GM23338 (cell line): ENCODE data around the gene GPR55. TPM values are rescaled to one million over a fixed set of nuclear protein-coding genes. Genes with fewer than 3 reads are reported as not detected.

Source experiments
- ATAC-seq: fragments of 200-7000 bp; cut with Tn5 transposase; 3 replicates; pipeline ENCODE4 v1.9.1; 2020
- DNase-seq: peaks from one replicate; pipeline ENCODE4 v3.0.0-alpha.2; 2015; ENCODE audit warnings: low spot score
- H2AFZ ChIP-seq: fragments of 200-600 bp; sonication (generic); 2 replicates; pipeline ENCODE4 v1.8.0; 2016; ENCODE audit warnings: antibody characterized with exemption, mild to moderate bottlenecking, moderate library complexity
- H3F3A ChIP-seq: fragments of 200-600 bp; sonication (generic); replicated peaks from 2 replicates; pipeline ENCODE4 v1.8.0; 2017; ENCODE audit warnings: antibody characterized with exemption, mixed run types, low read depth
- H3K27ac ChIP-seq: fragments of 200-600 bp; sonication (generic); 2 replicates; pipeline ENCODE4 v1.6.1; 2016; ENCODE audit warnings: low read depth
- H3K27me3 ChIP-seq: fragments of 200-600 bp; sonication (generic); 2 replicates; pipeline ENCODE4 v1.8.0; 2016; ENCODE audit warnings: mild to moderate bottlenecking, mixed run types, moderate library complexity; ENCODE audit not compliant: insufficient read depth
- H3K36me3 ChIP-seq: fragments of 200-600 bp; sonication (generic); 2 replicates; pipeline ENCODE4 v1.8.0; 2016; ENCODE audit warnings: mild to moderate bottlenecking; ENCODE audit not compliant: insufficient read depth
- H3K4me1 ChIP-seq: fragments of 200-600 bp; sonication (generic); 2 replicates; pipeline ENCODE4 v1.8.0; 2016; ENCODE audit warnings: mild to moderate bottlenecking, moderate library complexity; ENCODE audit not compliant: insufficient read depth
- H3K4me2 ChIP-seq: fragments of 200-600 bp; sonication (generic); 2 replicates; pipeline ENCODE4 v1.7.1; 2017; ENCODE audit warnings: mixed run types
- H3K4me3 ChIP-seq: fragments of 200-600 bp; sonication (generic); 2 replicates; pipeline ENCODE4 v1.6.1; 2016; ENCODE audit warnings: mixed run types
- H3K79me2 ChIP-seq: fragments of 200-600 bp; sonication (generic); replicated peaks from 2 replicates; pipeline ENCODE4 v1.8.0; 2017; ENCODE audit warnings: mild to moderate bottlenecking; ENCODE audit not compliant: insufficient read depth
- H3K9me2 ChIP-seq: fragments of 200-600 bp; sonication (generic); 2 replicates; pipeline ENCODE4 v1.8.0; 2017; ENCODE audit not compliant: insufficient read depth
- H4K20me1 ChIP-seq: fragments of 200-600 bp; sonication (generic); replicated peaks from 2 replicates; pipeline ENCODE4 v1.8.0; 2017; ENCODE audit warnings: mild to moderate bottlenecking; ENCODE audit not compliant: insufficient read depth
- H3K27ac Mint-ChIP-seq: 2 replicates; pipeline ENCODE4 v1.8.0; 2020; ENCODE audit warnings: inconsistent platforms, mild to moderate bottlenecking, moderate library complexity, mixed read lengths
- H3K27me3 Mint-ChIP-seq: 3 replicates; pipeline ENCODE4 v1.8.0; 2022; ENCODE audit warnings: low read depth, mild to moderate bottlenecking, moderate library complexity, mixed read lengths, inconsistent platforms; ENCODE audit not compliant: insufficient read depth, poor library complexity
- H3K36me3 Mint-ChIP-seq: 3 replicates; pipeline ENCODE4 v1.8.0; 2021; ENCODE audit warnings: low read depth, mild to moderate bottlenecking, inconsistent platforms, moderate library complexity, mixed read lengths
- H3K4me1 Mint-ChIP-seq: 3 replicates; pipeline ENCODE4 v1.8.0; 2020; ENCODE audit warnings: mild to moderate bottlenecking, inconsistent platforms, mixed read lengths
- H3K4me3 Mint-ChIP-seq: 3 replicates; pipeline ENCODE4 v1.8.0; 2021; ENCODE audit warnings: moderate library complexity, mild to moderate bottlenecking, inconsistent platforms, mixed read lengths
- H3K9me3 Mint-ChIP-seq: 3 replicates; pipeline ENCODE4 v1.8.0; 2020; ENCODE audit warnings: moderate library complexity, mild to moderate bottlenecking, inconsistent platforms, mixed read lengths
- JUNB ChIP-seq: IDR thresholded peaks from one replicate; pipeline ENCODE4 v1.6.1; 2016; ENCODE audit warnings: antibody characterized with exemption; ENCODE audit not compliant: unreplicated experiment
- POLR2AphosphoS5 ChIP-seq: IDR thresholded peaks from 2 replicates; pipeline ENCODE4 v1.6.1; 2016; ENCODE audit warnings: antibody characterized with exemption, low read depth
- STAT1 ChIP-seq: IDR thresholded peaks from one replicate; pipeline ENCODE4 v1.6.1; 2016; ENCODE audit warnings: antibody characterized with exemption; ENCODE audit not compliant: unreplicated experiment
- ZNF114 ChIP-seq: fragments of 250-450 bp; sonication (Bioruptor Pico); IDR thresholded peaks from 2 replicates; pipeline ENCODE4 v1.5.0; 2020; ENCODE audit warnings: mild to moderate bottlenecking, moderate library complexity
- ZNF331 ChIP-seq: fragments of 250-450 bp; sonication (Bioruptor Pico); IDR thresholded peaks from 2 replicates; pipeline ENCODE4 v1.5.0; 2020; ENCODE audit warnings: low read depth, mild to moderate bottlenecking, moderate library complexity
- polyA plus RNA-seq: library from polyadenylated mRNA; unstranded; fragments of >200 nt; fragmentation: Nextera tagmentation; extraction: Ambion mirVana; gene quantifications from 2 replicates; pipeline ENCODE4 v1.2.1, GENCODE V29; 2016
- total RNA-seq: library from RNA; depleted of rRNA; stranded (reverse); fragments of >200 nt; shearing (Covaris generic); gene quantifications from 2 replicates; pipeline ENCODE4 v1.2.3, GENCODE V29; 2014
- TF ChIP-seq, protein P1 (sequence below): IDR thresholded peaks from one replicate; pipeline ENCODE4 v1.6.1; 2018; ENCODE audit warnings: antibody characterized with exemption; ENCODE audit not compliant: unreplicated experiment
- TF ChIP-seq, protein P2 (sequence below): IDR thresholded peaks from 2 replicates; pipeline ENCODE4 v1.6.1; 2016; ENCODE audit warnings: antibody characterized with exemption
- TF ChIP-seq, protein P3 (sequence below), 2 experiments: fragments of 200-600 bp in 1 of 2; sonication (generic) in 1 of 2; conservative IDR thresholded peaks; 2 replicates each; pipeline versions ENCODE4 v1.5.1 to v1.6.1; 2016 to 2017; ENCODE audit warnings: antibody characterized with exemption in 2 of 2, low read depth in 2 of 2, mild to moderate bottlenecking in 2 of 2, moderate library complexity in 1 of 2

The GPR55 gene
- total and polyA plus RNA-seq, 2 experiments from 2014 or later, result not detected

DNA sequence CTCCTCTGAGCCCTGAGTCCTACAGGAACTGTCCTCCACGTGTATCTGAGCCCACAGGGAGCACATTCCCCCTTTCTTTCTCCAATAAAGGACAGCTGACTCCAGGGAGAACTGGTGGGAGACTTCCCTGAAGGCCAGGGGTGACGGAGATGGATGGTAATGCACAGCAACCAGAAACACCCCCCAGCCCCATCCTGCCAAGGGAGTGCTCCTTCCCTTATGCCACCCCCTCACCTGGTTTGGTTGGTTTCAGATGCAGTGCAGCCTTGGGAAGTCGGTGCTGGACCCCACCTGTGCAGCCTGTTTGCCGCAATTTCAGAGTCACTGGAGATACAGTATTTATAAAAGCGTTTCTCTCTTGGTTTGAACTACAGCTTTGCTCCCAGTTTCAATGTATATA, 24.0 kb downstream of the GPR55 start:
- ATAC-seq (no peak), DNase-seq (no peak)
- peaks cover 52% of the 10 kb centered on the region for H3K4me1 Mint-ChIP-seq
- H3K36me3 Mint-ChIP-seq, result no peaks in the 10 kb centered on the region
- H3K9me3 Mint-ChIP-seq, result no peaks in the 10 kb centered on the region
- H4K20me1 ChIP-seq, result no peaks in the 10 kb centered on the region
- no peak overlapping the region for H3K4me2 ChIP-seq
- H3K36me3 ChIP-seq, result no peaks in the 10 kb centered on the region
- peaks cover 37% of the 10 kb centered on the region for H3K4me1 ChIP-seq
- H3K9me2 ChIP-seq, result no peaks in the 10 kb centered on the region
- no peaks in the 10 kb centered on the region for H3K79me2 ChIP-seq
- no peak overlapping the region for H3K27ac ChIP-seq
- H3K4me3 Mint-ChIP-seq, result no peak overlapping the region
- H2AFZ ChIP-seq, result no peak overlapping the region
- no peak overlapping the region for H3K4me3 ChIP-seq
- H3K27me3 Mint-ChIP-seq, result peaks cover 12% of the 10 kb centered on the region
- no peaks in the 10 kb centered on the region for H3F3A ChIP-seq
- H3K27me3 ChIP-seq, result no peaks in the 10 kb centered on the region
- no peak overlapping the region for H3K27ac Mint-ChIP-seq
- TF ChIP-seq STAT1 (no peak), POLR2AphosphoS5 (no peak)
- TF ChIP-seq, protein P1, sequence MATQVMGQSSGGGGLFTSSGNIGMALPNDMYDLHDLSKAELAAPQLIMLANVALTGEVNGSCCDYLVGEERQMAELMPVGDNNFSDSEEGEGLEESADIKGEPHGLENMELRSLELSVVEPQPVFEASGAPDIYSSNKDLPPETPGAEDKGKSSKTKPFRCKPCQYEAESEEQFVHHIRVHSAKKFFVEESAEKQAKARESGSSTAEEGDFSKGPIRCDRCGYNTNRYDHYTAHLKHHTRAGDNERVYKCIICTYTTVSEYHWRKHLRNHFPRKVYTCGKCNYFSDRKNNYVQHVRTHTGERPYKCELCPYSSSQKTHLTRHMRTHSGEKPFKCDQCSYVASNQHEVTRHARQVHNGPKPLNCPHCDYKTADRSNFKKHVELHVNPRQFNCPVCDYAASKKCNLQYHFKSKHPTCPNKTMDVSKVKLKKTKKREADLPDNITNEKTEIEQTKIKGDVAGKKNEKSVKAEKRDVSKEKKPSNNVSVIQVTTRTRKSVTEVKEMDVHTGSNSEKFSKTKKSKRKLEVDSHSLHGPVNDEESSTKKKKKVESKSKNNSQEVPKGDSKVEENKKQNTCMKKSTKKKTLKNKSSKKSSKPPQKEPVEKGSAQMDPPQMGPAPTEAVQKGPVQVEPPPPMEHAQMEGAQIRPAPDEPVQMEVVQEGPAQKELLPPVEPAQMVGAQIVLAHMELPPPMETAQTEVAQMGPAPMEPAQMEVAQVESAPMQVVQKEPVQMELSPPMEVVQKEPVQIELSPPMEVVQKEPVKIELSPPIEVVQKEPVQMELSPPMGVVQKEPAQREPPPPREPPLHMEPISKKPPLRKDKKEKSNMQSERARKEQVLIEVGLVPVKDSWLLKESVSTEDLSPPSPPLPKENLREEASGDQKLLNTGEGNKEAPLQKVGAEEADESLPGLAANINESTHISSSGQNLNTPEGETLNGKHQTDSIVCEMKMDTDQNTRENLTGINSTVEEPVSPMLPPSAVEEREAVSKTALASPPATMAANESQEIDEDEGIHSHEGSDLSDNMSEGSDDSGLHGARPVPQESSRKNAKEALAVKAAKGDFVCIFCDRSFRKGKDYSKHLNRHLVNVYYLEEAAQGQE, result no peak

DNA sequence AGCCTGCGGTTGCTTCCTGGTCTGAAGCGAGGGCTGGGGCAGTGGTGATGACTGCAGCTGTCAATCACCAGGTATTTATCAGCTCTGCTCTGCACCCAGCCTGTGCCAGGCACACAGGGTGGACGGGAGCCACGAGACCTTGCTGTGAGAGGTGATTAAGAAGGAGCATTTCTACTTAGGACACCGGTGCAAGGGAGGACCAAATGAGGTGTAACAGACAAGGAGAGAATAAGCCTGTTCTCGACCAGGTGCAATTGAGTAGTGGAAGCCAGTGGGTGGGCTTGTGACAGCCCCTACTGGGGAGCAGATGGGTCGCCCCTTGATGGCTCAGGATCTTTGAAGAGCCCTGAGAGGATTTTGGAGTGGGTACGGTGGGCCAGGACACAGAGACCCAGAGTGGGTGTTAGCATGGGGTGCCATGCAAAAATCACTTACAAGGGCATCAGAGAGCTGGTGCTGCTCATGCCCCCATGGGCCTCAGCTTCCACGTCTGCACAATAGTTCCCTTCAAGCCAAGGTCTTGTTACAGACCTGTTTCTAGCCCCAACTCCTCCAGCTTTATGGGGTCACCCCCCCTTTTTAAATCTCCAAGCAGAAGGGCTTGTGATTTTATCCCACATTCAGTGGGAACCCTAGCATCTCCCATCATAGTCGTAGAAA, 24.6 kb downstream of the GPR55 start:
- Histone ChIP-seq H3K36me3 (no peaks in the 10 kb centered on the region), H4K20me1 (no peaks in the 10 kb centered on the region), H3K27me3 (no peaks in the 10 kb centered on the region), H3K4me3 (no peak overlapping the region), H3K4me2 (no peak overlapping the region), H2AFZ (no peak overlapping the region), H3K9me2 (no peaks in the 10 kb centered on the region), H3K79me2 (no peaks in the 10 kb centered on the region), H3K27ac (no peak overlapping the region), H3F3A (no peaks in the 10 kb centered on the region), H3K4me1 (peaks cover 34% of the 10 kb centered on the region)
- Mint-ChIP-seq H3K4me3 (no peak overlapping the region), H3K27me3 (peaks cover 12% of the 10 kb centered on the region), H3K4me1 (peaks cover 46% of the 10 kb centered on the region), H3K36me3 (no peaks in the 10 kb centered on the region), H3K27ac (no peak overlapping the region), H3K9me3 (no peaks in the 10 kb centered on the region)
- ATAC-seq (no peak), DNase-seq (no peak)
- TF ChIP-seq STAT1 (no peak), ZNF331 (no peak), JUNB (no peak), POLR2AphosphoS5 (no peak), ZNF114 (CRISPR knock-in tag) (no peak)
- TF ChIP-seq, protein P2, sequence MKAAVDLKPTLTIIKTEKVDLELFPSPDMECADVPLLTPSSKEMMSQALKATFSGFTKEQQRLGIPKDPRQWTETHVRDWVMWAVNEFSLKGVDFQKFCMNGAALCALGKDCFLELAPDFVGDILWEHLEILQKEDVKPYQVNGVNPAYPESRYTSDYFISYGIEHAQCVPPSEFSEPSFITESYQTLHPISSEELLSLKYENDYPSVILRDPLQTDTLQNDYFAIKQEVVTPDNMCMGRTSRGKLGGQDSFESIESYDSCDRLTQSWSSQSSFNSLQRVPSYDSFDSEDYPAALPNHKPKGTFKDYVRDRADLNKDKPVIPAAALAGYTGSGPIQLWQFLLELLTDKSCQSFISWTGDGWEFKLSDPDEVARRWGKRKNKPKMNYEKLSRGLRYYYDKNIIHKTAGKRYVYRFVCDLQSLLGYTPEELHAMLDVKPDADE, result no peak
- TF ChIP-seq, protein P1, result no peak
- TF ChIP-seq, protein P3, sequence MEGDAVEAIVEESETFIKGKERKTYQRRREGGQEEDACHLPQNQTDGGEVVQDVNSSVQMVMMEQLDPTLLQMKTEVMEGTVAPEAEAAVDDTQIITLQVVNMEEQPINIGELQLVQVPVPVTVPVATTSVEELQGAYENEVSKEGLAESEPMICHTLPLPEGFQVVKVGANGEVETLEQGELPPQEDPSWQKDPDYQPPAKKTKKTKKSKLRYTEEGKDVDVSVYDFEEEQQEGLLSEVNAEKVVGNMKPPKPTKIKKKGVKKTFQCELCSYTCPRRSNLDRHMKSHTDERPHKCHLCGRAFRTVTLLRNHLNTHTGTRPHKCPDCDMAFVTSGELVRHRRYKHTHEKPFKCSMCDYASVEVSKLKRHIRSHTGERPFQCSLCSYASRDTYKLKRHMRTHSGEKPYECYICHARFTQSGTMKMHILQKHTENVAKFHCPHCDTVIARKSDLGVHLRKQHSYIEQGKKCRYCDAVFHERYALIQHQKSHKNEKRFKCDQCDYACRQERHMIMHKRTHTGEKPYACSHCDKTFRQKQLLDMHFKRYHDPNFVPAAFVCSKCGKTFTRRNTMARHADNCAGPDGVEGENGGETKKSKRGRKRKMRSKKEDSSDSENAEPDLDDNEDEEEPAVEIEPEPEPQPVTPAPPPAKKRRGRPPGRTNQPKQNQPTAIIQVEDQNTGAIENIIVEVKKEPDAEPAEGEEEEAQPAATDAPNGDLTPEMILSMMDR (conservative IDR thresholded peaks at IDR 0.05; ENCODE audit: low read depth in 2 of 2), result no peak
